Epidermal melanocyte (primary cell): Measurements from ENCODE around the gene PCDHA6.
"Not testable (repeated sequence)": the region's sequence is repeated elsewhere in the genome, so short reads cannot be mapped to it uniquely, and the experiment has no call there.

Experiments used
- DNase-seq: peaks from one replicate; pipeline ENCODE4 v3.0.0; 2011; ENCODE audit warnings: low spot score; ENCODE audit not compliant: insufficient read length

Gene PCDHA6

DNA sequence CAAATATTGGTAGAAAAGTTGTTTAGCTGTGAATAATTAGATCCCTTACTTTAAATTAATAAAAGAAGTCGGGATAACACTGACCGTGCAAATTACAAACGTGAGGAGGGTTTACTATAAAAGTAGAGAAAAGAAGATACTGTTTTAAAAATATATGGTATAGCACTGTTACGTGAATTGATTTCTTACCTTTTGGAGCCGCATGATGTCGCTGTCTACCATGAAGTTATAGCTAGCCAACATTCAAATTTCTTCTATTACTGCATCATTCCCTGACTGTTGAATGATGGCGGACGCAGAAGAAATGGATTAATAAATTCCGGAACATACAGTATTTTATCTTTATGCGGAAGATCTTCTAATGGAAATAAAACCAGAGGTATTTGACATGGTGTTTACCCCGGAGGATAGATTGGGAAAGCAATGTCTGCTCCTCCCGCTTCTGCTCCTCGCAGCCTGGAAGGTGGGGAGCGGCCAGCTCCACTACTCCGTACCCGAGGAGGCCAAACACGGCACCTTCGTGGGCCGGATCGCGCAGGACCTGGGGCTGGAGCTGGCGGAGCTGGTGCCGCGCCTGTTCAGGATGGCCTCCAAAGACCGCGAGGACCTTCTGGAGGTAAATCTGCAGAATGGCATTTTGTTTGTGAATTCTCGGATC is at the start of gene PCDHA6:
Gene PCDHA6 (plus strand): TSS at position 257 of the 658 bp plus-strand sequence. CDS start 132 bp downstream, at position 389.
- DNase-seq = no peak

- no peak for DNase-seq
These were observed 47.2 kb upstream of the PCDHA6 start for GRCh38 chr5:140780512-140780911.

- DNase-seq = no peak
These were observed 41.7 kb upstream of the PCDHA6 start, which contains the start of gene PCDHA1 for GRCh38 chr5:140785905-140786686. TSS of gene PCDHA1 (plus strand) at chr5:140786140.

GRCh38 chr5:140787422-140787821 is 40.3 kb upstream of the PCDHA6 start:
- DNase-seq = not testable (repeated sequence)

DNA sequence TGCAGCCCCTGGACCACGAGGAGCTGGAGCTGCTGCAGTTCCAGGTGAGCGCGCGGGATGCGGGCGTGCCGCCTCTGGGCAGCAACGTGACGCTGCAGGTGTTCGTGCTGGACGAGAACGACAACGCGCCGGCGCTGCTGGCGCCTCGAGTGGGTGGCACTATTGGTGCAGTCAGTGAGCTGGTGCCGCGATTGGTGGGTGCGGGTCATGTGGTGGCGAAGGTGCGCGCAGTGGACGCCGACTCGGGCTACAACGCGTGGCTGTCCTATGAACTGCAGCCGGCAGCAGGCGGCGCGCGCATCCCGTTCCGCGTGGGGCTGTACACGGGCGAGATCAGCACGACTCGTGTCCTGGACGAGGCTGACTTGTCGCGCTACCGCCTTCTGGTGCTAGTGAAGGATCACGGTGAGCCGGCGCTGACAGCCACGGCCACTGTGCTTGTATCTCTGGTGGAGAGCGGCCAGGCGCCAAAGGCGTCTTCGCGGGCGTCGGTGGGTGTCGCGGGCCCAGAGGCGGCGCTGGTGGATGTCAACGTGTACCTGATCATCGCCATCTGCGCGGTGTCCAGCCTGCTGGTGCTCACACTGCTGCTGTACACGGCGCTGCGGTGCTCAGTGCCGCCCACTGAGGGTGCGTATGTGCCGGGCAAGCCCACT is 39.8 kb upstream of the PCDHA6 start:
- not testable (repeated sequence) for DNase-seq

DNA sequence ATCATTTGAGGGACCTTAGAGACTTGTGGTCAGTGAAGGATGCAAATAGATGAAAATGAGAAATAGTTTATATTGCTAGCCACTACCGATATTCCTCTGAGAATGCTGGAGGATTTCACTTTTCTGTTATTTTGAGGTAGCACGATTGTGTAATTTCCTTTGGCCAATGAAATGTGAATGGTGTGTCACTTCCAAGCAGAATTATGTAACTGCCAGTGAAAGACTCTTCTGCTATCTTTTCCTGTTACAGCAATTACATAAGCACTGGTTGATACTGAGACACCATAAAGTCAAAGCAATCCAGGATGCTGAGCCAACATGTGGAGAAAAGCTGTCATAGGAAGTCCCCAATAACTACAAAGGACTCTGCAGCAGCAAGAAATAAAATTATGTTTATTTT is 36.7 kb upstream of the PCDHA6 start:
- no peak for DNase-seq

DNA sequence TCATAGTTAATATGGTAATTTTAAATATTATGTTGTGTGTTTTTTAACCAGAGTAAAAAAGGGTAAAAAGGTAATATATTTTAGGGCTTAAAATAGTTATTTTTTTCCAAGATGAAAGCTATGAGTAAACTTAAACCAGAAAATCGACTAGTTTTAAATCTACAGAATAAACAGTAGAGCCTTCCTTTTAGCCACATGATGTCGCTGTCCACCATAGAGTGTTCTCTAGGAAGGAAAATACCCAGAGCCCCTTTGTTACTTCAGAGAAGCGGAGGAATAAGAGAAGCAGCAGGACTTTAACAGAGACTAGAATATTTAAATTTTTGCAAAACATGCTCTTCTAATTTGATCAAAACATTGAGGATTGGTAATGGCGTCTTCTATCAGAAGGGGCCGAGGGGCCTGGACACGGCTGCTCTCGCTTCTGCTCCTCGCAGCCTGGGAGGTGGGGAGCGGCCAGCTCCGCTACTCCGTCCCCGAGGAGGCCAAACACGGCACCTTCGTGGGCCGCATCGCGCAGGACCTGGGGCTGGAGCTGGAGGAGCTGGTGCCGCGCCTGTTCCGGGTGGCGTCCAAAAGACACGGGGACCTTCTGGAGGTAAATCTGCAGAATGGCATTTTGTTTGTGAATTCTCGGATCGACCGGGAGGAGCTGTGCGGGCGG is 33.0 kb upstream of the PCDHA6 start, which contains the start of gene PCDHA2:
Gene PCDHA2 (plus strand): TSS at position 258 of the 664 bp plus-strand sequence.
- no peak for DNase-seq

GRCh38 chr5:140795259-140795641 is 32.5 kb upstream of the PCDHA6 start:
- DNase-seq = no peak

- DNase-seq = not testable (repeated sequence)
These were observed 31.6 kb upstream of the PCDHA6 start for GRCh38 chr5:140796072-140796717.

DNA sequence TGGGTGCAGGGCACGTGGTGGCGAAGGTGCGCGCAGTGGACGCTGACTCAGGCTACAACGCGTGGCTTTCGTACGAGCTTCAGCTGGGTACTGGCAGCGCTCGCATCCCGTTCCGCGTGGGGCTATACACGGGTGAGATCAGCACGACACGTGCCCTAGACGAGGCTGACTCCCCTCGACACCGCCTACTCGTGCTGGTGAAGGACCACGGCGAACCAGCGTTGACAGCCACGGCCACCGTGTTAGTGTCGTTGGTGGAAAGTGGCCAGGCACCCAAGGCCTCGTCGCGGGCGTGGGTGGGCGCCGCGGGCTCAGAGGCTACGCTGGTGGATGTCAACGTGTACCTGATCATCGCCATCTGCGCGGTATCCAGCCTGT is 31.1 kb upstream of the PCDHA6 start:
- DNase-seq = no peak

DNA sequence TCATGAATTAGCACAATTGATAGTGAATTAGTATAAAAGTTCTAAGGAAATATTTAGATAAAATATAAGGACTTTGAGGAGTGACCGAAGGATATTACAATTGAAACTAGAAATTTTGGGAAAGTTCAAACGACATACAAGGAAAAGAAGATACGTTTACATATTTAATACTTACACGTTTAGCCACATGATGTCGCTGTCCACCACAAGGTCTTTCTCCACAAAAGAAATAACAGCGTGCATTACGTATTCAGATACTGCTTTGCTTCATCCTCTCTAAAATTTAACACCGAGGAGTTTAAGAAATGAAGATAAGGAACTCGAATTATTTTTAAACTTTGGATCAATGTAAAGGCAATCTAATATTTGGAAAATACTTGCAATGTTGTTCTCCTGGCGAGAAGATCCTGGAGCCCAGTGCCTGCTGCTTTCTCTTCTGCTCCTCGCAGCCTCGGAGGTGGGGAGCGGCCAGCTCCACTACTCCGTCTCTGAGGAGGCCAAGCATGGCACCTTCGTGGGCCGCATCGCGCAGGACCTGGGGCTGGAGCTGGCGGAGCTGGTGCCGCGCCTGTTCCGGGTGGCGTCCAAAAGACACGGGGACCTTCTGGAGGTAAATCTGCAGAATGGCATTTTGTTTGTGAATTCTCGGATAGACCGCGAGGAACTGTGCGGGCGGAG is 26.8 kb upstream of the PCDHA6 start, which contains the start of gene PCDHA3:
Gene PCDHA3 (plus strand): TSS at position 242 of the 678 bp plus-strand sequence.
- DNase-seq = no peak

DNA sequence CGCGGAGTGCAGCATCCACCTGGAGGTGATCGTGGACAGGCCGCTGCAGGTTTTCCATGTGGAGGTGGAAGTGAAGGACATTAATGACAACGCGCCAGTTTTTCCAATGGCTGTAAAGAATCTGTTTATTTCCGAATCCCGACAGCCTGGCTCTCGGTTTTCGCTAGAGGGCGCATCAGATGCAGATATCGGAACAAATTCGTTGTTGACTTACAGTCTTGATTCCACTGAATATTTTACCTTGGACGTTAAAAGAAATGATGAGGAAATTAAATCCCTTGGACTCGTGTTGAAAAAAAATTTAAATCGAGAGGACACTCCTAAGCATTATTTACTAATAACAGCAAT is 26.3 kb upstream of the PCDHA6 start:
- DNase-seq = no peak

DNA sequence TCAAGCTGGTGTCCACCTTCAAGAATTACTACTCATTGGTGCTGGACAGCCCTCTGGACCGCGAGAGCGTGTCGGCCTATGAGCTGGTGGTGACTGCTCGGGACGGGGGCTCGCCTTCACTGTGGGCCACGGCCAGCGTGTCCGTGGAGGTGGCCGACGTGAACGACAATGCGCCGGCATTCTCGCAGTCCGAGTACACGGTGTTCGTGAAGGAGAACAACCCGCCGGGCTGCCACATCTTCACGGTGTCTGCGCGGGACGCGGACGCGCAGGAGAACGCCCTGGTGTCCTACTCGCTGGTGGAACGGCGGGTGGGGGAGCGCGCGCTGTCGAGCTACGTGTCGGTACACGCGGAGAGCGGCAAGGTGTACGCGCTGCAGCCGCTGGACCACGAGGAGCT is 25.4 kb upstream of the PCDHA6 start:
- DNase-seq = not testable (repeated sequence)

- DNase-seq = no peak
These were observed 24.9 kb upstream of the PCDHA6 start for GRCh38 chr5:140802781-140803271.

- DNase-seq = no peak
These were observed 20.7 kb upstream of the PCDHA6 start, which contains the start of gene PCDHA4 for GRCh38 chr5:140806834-140807775. TSS of gene PCDHA4 (plus strand) at chr5:140807068.

GRCh38 chr5:140808241-140808888 is 19.4 kb upstream of the PCDHA6 start:
- not testable (repeated sequence) for DNase-seq

DNA sequence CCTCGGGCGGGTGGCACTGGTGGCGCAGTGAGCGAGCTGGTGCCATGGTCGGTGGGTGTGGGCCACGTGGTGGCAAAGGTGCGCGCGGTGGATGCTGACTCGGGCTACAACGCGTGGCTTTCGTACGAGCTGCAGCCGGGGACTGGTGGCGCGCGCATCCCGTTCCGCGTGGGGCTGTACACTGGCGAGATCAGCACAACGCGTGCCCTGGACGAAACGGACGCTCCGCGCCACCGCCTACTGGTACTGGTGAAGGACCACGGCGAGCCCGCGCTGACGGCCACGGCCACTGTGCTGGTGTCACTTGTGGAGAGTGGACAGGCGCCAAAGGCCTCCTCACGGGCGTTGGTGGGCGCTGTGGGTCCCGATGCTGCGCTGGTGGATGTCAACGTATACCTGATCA is 18.9 kb upstream of the PCDHA6 start:
- no peak for DNase-seq

DNA sequence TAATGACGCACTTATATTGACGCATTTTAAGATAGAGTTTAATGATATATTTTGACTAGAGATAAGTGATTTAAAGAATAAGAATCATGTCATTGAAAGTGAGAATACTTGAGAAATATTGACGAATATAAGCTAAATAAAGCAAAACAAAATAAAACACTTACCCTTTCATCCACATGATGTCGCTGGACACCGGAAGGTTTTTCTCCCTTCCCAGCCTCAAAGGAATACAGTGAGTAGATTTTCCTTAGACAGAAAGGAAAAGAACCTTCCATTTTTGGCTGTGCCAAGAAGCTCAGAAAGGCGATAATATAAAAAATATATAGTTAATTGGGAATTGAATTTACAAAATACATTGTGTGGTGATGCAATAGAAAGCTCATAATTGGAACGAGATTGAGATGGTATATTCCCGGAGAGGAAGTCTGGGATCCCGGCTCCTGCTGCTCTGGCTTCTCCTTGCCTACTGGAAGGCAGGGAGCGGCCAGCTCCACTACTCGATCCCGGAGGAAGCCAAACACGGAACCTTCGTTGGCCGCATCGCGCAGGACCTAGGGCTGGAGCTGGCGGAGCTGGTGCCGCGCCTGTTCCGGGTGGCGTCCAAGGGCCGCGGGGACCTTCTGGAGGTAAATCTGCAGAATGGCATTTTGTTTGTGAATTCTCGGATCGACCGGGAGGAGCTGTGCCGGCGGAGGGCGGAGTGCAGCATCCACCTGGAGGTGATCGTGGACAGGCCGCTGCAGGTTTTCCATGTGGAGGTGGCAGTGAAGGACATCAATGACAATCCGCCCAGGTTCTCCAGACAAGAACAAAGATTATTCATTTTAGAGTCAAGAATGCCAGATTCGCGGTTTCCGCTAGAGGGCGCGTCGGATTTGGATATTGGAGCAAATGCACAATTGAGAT is 6.1 kb upstream of the PCDHA6 start, which contains the start of gene PCDHA5:
Gene PCDHA5 (plus strand): TSS at position 239 of the 906 bp plus-strand sequence.
- DNase-seq = no peak
